OCI-LY3 (cell line): ENCODE results near the gene BARX2.

ENCODE experiments used
- EZH2phosphoT487 ChIP-seq: fragments of 200-600 bp; shearing (Covaris generic); IDR thresholded peaks from 2 replicates; pipeline ENCODE4 v1.6.1; 2018; ENCODE audit warnings: antibody characterized with exemption, mixed run types, low read depth
- TF ChIP-seq, protein P1 (sequence below): fragments of 200-600, 300-600 bp; sonication (generic); IDR thresholded peaks from 2 replicates; pipeline ENCODE4 v1.5.1; 2014; ENCODE audit warnings: antibody characterized with exemption, low read length, low read depth

DNA sequence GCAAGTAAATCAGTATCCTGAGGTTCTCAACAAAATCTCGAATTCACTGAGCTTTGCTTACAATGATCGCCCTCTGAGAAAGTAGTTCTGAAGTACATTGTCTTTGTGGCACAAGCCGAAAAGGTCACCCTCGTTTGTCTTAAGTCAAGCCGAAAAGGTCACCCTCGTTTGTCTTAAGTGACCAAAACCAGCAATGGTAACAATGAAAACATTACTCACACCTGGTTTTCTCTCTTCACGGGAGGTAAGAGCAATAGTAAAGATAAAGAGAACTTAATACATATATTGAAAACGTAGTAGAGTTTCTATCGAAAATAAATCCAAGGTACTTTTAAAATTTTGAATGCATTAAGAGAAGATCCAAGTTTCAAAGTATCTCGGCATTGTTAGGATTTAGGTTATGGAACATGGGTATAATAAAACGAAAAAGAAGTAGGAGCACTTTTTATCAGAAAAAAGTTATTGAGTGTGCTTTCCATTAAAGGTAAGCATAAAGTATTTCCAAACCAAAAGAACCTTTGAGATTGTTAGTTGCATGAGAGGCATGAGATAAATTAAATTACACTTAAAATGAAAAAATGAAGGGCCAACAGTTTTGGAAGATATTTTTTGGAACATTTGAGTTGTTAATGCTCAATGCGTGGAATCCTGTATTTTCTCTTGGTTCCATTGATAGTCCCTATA is 1.2 kb downstream of the BARX2 start:
- TF ChIP-seq, protein P1, sequence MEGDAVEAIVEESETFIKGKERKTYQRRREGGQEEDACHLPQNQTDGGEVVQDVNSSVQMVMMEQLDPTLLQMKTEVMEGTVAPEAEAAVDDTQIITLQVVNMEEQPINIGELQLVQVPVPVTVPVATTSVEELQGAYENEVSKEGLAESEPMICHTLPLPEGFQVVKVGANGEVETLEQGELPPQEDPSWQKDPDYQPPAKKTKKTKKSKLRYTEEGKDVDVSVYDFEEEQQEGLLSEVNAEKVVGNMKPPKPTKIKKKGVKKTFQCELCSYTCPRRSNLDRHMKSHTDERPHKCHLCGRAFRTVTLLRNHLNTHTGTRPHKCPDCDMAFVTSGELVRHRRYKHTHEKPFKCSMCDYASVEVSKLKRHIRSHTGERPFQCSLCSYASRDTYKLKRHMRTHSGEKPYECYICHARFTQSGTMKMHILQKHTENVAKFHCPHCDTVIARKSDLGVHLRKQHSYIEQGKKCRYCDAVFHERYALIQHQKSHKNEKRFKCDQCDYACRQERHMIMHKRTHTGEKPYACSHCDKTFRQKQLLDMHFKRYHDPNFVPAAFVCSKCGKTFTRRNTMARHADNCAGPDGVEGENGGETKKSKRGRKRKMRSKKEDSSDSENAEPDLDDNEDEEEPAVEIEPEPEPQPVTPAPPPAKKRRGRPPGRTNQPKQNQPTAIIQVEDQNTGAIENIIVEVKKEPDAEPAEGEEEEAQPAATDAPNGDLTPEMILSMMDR, result no peak
- TF ChIP-seq EZH2phosphoT487, result no peak
